Measurements from ENCODE around the gene MRPS9. TPM values are rescaled to one million over a fixed set of nuclear protein-coding genes. Genes with fewer than 3 reads are reported as not detected.

MRPS9 gene
- total and polyA plus RNA-seq, 2 donors (not counting 3 experiments of a cell fraction or from before 2014, with no cell fraction given), result 14.5 to 23.9 TPM

- dilution Hi-C loops (cut with MboI; ENCODE audit: extremely low pct_ligation_motif_present, low sequenced_read_pairs), result no loop called here
- no peaks in the 10 kb centered on the region for H3K9me3 ChIP-seq (replicated peaks; ENCODE audit: control insufficient read depth, insufficient read depth, low read length)
- no peaks in the 10 kb centered on the region for H3K27me3 ChIP-seq (ENCODE audit: control insufficient read depth in 2 of 2, insufficient read depth in 2 of 2, low read length in 2 of 2)
- ChIA-PET POLR2A (no interaction called here), CTCF (no interaction called here)
- DNase-seq (ENCODE audit: low read depth, low spot score) (no peak), FAIRE-seq (no peak)
- intact Hi-C loops (cut with micrococcal nuclease), result no loop called here
- H3K9ac ChIP-seq (replicated peaks; ENCODE audit: extremely low read depth, insufficient read depth, low read length), result no peak overlapping the region
- TF ChIP-seq FOS (IDR thresholded peaks at IDR 0.05; ENCODE audit: borderline replicate concordance, insufficient read depth, low read length) (no peak), JUN (IDR thresholded peaks at IDR 0.05; ENCODE audit: borderline replicate concordance, insufficient read depth, insufficient read length, low read depth) (no peak), MAX (IDR thresholded peaks at IDR 0.05; ENCODE audit: insufficient read depth, insufficient read length) (no peak), GATA2 (IDR thresholded peaks at IDR 0.05; ENCODE audit: insufficient read depth, insufficient read length, low read depth, low read length) (no peak), CTCF (IDR thresholded peaks at IDR 0.05; ENCODE audit: extremely low read depth in 1 of 2, insufficient read depth in 1 of 2, low read depth in 1 of 2, low read length in 2 of 2) (no peak), POLR2A (IDR thresholded peaks at IDR 0.05; ENCODE audit: low read depth, low read length) (no peak), EZH2 (IDR thresholded peaks at IDR 0.05; ENCODE audit: borderline replicate concordance, low read depth, low read length, severe bottlenecking) (no peak), POLR2AphosphoS5 (IDR thresholded peaks at IDR 0.05; ENCODE audit: insufficient read depth, low read depth, low read length) (no peak), MYC (IDR thresholded peaks at IDR 0.05; ENCODE audit: low read depth, low read length) (no peak)
- BruUV-seq (replicated peaks), result no TSS peak
- no peaks in the 10 kb centered on the region for H3K79me2 ChIP-seq (ENCODE audit: control insufficient read depth, insufficient read depth, low read length)
- H3K36me3 ChIP-seq (ENCODE audit: control insufficient read depth in 2 of 2, extremely low read depth in 1 of 2, insufficient read depth in 2 of 2, low read length in 2 of 2), result no peaks in the 10 kb centered on the region
- H2AFZ ChIP-seq (ENCODE audit: low read depth, low read length), result no peak overlapping the region
- no peak overlapping the region for H3K4me2 ChIP-seq (ENCODE audit: insufficient read depth, low read length)
- H3K4me1 ChIP-seq (ENCODE audit: control insufficient read depth, extremely low read depth, insufficient read depth, low read length), result peaks cover 3% of the 10 kb centered on the region
- H4K20me1 ChIP-seq (replicated peaks; ENCODE audit: control insufficient read depth, extremely low read depth, insufficient read depth, low read length), result no peaks in the 10 kb centered on the region
- H3K27ac ChIP-seq (ENCODE audit: insufficient read depth, low read depth, low read length), result no peak overlapping the region
- no peak overlapping the region for H3K4me3 ChIP-seq (replicated peaks in 1 of 3; ENCODE audit: insufficient read depth in 1 of 3, low read depth in 1 of 3, low read length in 3 of 3)
- H3K9me1 ChIP-seq (replicated peaks; ENCODE audit: control insufficient read depth, extremely low read depth, insufficient read depth, low read length), result no peaks in the 10 kb centered on the region
Observed at GRCh38 chr2:105090091-105090490, 52.2 kb downstream of the MRPS9 start.

All from endothelial cell of umbilical vein (primary cell).